ENCODE results near the gene COBLL1.

COBLL1 gene

GRCh38 chr2:164692114-164692513 is 149.5 kb downstream of the COBLL1 start:
- H3K9me3 ChIP-seq, result no peaks in the 10 kb centered on the region
- H3K36me3 ChIP-seq, result no peaks in the 10 kb centered on the region
- no peak for DNase-seq
- TF ChIP-seq CTCF (IDR thresholded peaks at IDR 0.05; ENCODE audit: low read depth, low read length), result no peak
- no peaks in the 10 kb centered on the region; the same call in 1 of the 2 replicates for H3K4me1 ChIP-seq
- no peaks in the 10 kb centered on the region for H3K27me3 ChIP-seq
- H3K4me3 ChIP-seq (ENCODE audit: low read depth, low read length), result no peak overlapping the region

- H3K4me1 ChIP-seq, result no peaks in the 10 kb centered on the region; the same call in 1 of the 2 replicates
- no peaks in the 10 kb centered on the region for H3K36me3 ChIP-seq
- no peak for TF ChIP-seq CTCF (IDR thresholded peaks at IDR 0.05; ENCODE audit: low read depth, low read length)
- H3K27me3 ChIP-seq, result no peaks in the 10 kb centered on the region
- no peak for DNase-seq
- no peaks in the 10 kb centered on the region for H3K9me3 ChIP-seq
- H3K4me3 ChIP-seq (ENCODE audit: low read depth, low read length), result no peak overlapping the region
Observed at GRCh38 chr2:164691346-164691887, 150.2 kb downstream of the COBLL1 start.

- Histone ChIP-seq H3K9me3 (no peaks in the 10 kb centered on the region), H3K4me1 (no peaks in the 10 kb centered on the region; the same call in 1 of the 2 replicates), H3K4me3 (ENCODE audit: low read depth, low read length) (no peak overlapping the region), H3K27me3 (no peaks in the 10 kb centered on the region), H3K36me3 (no peaks in the 10 kb centered on the region)
- TF ChIP-seq CTCF (IDR thresholded peaks at IDR 0.05; ENCODE audit: low read depth, low read length), result no peak
- no peak for DNase-seq
Observed at GRCh38 chr2:164690361-164690760, 151.3 kb downstream of the COBLL1 start.

- Histone ChIP-seq H3K9me3 (no peaks in the 10 kb centered on the region), H3K27me3 (no peaks in the 10 kb centered on the region), H3K36me3 (no peaks in the 10 kb centered on the region), H3K4me3 (ENCODE audit: low read depth, low read length) (no peak overlapping the region), H3K4me1 (no peaks in the 10 kb centered on the region; the same call in 1 of the 2 replicates)
- TF ChIP-seq CTCF (IDR thresholded peaks at IDR 0.05; ENCODE audit: low read depth, low read length), result no peak
- no peak for DNase-seq
Observed at GRCh38 chr2:164688896-164689419, 152.7 kb downstream of the COBLL1 start.

GRCh38 chr2:164681009-164681408 is 160.6 kb downstream of the COBLL1 start:
- no peak for TF ChIP-seq CTCF (IDR thresholded peaks at IDR 0.05; ENCODE audit: low read depth, low read length)
- no peak for DNase-seq
- Histone ChIP-seq H3K27me3 (no peaks in the 10 kb centered on the region), H3K4me3 (ENCODE audit: low read depth, low read length) (no peak overlapping the region), H3K9me3 (no peaks in the 10 kb centered on the region), H3K36me3 (no peaks in the 10 kb centered on the region), H3K4me1 (no peaks in the 10 kb centered on the region)

GRCh38 chr2:164678631-164679149 is 162.9 kb downstream of the COBLL1 start:
- H3K4me1 ChIP-seq, result no peaks in the 10 kb centered on the region

More at GRCh38 chr2:164678631-164679149, 162.9 kb downstream of the COBLL1 start:
- Histone ChIP-seq H3K36me3 (no peaks in the 10 kb centered on the region), H3K9me3 (no peaks in the 10 kb centered on the region), H3K4me3 (ENCODE audit: low read depth, low read length) (no peak overlapping the region), H3K27me3 (no peaks in the 10 kb centered on the region)
- TF ChIP-seq CTCF (IDR thresholded peaks at IDR 0.05; ENCODE audit: low read depth, low read length), result no peak
- DNase-seq, result no peak
